ENCODE data around the gene POLN. TPM values are rescaled to one million over a fixed set of nuclear protein-coding genes. Genes with fewer than 3 reads are reported as not detected.

The POLN gene
- total RNA-seq, 3 donors from 2014 or later (not counting 1 experiment from before 2014, with no cell fraction given) = 2.6 to 6.9 (median 3.3) TPM

DNA sequence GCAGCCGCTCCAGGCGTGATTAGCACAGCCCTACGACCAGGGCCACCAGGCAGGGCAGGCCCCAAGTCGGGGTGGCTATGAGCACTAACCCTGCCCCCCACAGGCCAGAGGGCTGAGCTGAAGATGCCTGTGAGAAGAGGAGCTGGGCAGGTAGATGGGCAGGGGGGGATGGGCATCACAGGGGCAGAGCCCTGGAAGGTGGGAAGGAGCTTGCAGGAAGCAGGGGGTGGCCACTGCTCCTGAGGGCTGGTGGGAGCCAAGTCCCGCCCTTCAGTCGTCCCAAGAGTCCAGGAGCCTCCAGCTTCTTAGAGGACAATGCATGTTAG is 27.2 kb upstream of the POLN start:
- H3K4me1 Mint-ChIP-seq = peaks cover 4 to 18% of the 10 kb centered on the region in 2 donors
- no peak overlapping the region for H3K27ac Mint-ChIP-seq
- Histone ChIP-seq H3K27ac (ENCODE audit: low read length) (no peak overlapping the region), H3K9me3 (ENCODE audit: control insufficient read depth, insufficient read depth, low read length) (no peaks in the 10 kb centered on the region), H3K4me1 (ENCODE audit: control insufficient read depth, insufficient read depth, low read length) (peaks cover 15% of the 10 kb centered on the region), H3K27me3 (ENCODE audit: control insufficient read depth, insufficient read depth, low read length) (no peaks in the 10 kb centered on the region), H3K4me3 (ENCODE audit: low read length) (no peak overlapping the region), H3K36me3 (ENCODE audit: control insufficient read depth, insufficient read depth, low read length) (no peaks in the 10 kb centered on the region)
- H3K9me3 Mint-ChIP-seq = no peaks in the 10 kb centered on the region
- DNase-seq (no peak), ATAC-seq (no peak)
- H3K36me3 Mint-ChIP-seq = no peaks in the 10 kb centered on the region
- 88% methylated on average over 6 of the region's 6 CpGs for WGBS (ENCODE audit: insufficient coverage)
- H3K27me3 Mint-ChIP-seq (ENCODE audit: low read depth in 2 of 2) = no peaks in the 10 kb centered on the region
- H3K4me3 Mint-ChIP-seq = no peak overlapping the region
- intact Hi-C loops (cut with micrococcal nuclease) = no loop called here
- TF ChIP-seq, protein P1, sequence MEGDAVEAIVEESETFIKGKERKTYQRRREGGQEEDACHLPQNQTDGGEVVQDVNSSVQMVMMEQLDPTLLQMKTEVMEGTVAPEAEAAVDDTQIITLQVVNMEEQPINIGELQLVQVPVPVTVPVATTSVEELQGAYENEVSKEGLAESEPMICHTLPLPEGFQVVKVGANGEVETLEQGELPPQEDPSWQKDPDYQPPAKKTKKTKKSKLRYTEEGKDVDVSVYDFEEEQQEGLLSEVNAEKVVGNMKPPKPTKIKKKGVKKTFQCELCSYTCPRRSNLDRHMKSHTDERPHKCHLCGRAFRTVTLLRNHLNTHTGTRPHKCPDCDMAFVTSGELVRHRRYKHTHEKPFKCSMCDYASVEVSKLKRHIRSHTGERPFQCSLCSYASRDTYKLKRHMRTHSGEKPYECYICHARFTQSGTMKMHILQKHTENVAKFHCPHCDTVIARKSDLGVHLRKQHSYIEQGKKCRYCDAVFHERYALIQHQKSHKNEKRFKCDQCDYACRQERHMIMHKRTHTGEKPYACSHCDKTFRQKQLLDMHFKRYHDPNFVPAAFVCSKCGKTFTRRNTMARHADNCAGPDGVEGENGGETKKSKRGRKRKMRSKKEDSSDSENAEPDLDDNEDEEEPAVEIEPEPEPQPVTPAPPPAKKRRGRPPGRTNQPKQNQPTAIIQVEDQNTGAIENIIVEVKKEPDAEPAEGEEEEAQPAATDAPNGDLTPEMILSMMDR (IDR thresholded peaks at IDR 0.05) = no peak

DNA sequence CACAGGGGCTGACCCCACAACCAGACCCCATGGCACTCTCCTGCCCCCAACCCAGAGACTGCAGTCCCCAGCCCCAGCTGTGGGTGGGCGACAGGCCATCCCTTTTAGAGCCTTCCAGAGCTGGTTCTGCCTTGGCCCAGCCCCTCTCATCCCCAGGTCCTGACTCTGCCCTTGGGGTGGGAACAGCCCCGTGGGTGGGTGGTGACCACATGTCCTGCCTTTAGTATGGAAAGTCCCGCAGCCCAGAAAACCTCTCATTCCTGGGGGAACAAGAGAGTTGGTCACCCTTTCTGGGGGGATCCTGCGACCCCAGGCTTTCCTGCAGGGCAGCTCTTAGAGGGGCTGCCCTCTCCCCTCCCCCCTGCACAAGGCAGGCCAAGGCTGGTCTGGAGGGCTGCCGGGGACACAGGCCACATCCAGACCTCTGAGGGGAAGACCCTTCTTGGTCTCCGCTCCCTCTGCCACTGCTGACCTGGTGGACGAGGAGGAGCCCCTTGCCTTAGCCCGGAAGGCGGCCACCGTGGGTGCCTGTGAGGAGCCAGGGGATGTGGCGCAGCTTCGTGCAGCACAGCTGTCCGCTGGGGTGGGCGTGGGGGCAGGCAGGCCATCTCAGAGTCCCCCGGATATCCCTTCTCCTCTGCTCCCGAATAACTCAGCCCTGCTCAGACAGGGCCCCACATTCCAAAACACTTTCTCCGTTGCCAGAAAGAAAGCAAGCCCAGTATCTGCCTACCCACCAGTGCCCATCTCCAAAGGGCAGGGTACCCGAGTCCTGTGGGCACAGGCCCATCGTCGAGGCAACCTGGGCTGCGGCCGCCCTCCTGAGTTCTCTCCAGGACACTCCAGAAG is 26.7 kb upstream of the POLN start:
- intact Hi-C loops (cut with micrococcal nuclease) = no loop called here
- Mint-ChIP-seq H3K27me3 (ENCODE audit: low read depth in 2 of 2) (no peaks in the 10 kb centered on the region), H3K4me1 (peaks cover 4 to 14% of the 10 kb centered on the region in 2 donors), H3K27ac (no peak overlapping the region), H3K36me3 (no peaks in the 10 kb centered on the region), H3K9me3 (no peaks in the 10 kb centered on the region), H3K4me3 (no peak overlapping the region)
- WGBS (ENCODE audit: insufficient coverage) = 91% methylated on average over 22 of the region's 22 CpGs
- ATAC-seq (no peak), DNase-seq (no peak)
- no peaks in the 10 kb centered on the region for H3K9me3 ChIP-seq (ENCODE audit: control insufficient read depth, insufficient read depth, low read length)
- H3K27ac ChIP-seq (ENCODE audit: low read length) = no peak overlapping the region
- H3K4me1 ChIP-seq (ENCODE audit: control insufficient read depth, insufficient read depth, low read length) = peaks cover 15% of the 10 kb centered on the region
- no peaks in the 10 kb centered on the region for H3K27me3 ChIP-seq (ENCODE audit: control insufficient read depth, insufficient read depth, low read length)
- H3K4me3 ChIP-seq (ENCODE audit: low read length) = no peak overlapping the region
- no peaks in the 10 kb centered on the region for H3K36me3 ChIP-seq (ENCODE audit: control insufficient read depth, insufficient read depth, low read length)
- TF ChIP-seq, protein P1 (IDR thresholded peaks at IDR 0.05) = no peak

DNA sequence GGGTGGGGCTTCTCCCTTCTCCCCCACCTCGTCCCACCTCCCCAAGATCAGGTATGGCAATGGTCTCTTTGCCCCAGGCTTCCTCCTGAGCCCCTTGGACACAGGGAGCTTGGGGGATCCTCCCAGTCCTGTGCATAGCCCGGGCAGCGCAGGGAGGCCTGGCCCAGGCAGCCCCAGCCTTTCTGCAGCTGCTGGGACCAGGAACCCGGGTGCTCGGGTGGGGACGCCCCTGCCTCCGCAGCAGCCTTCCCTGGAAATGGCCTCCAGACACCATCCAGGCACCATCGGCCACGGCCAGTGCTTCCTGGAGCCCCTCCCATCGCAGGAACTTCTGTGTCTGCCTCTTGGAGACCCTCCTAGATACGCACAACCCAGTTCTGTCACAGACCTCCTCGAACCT is 25.9 kb upstream of the POLN start:
- ATAC-seq (no peak), DNase-seq (no peak)
- intact Hi-C loops (cut with micrococcal nuclease) = no loop called here
- WGBS (ENCODE audit: insufficient coverage) = 95% methylated on average over 12 of the region's 12 CpGs
- no peaks in the 10 kb centered on the region for H3K36me3 Mint-ChIP-seq
- TF ChIP-seq, protein P1 (IDR thresholded peaks at IDR 0.05) = no peak
- H3K9me3 ChIP-seq (ENCODE audit: control insufficient read depth, insufficient read depth, low read length) = no peaks in the 10 kb centered on the region
- H3K27me3 Mint-ChIP-seq (ENCODE audit: low read depth in 2 of 2) = no peaks in the 10 kb centered on the region
- H3K4me3 ChIP-seq (ENCODE audit: low read length) = no peak overlapping the region
- no peak overlapping the region for H3K27ac ChIP-seq (ENCODE audit: low read length)
- no peak overlapping the region for H3K27ac Mint-ChIP-seq
- H3K4me3 Mint-ChIP-seq = no peak overlapping the region
- no peaks in the 10 kb centered on the region for H3K27me3 ChIP-seq (ENCODE audit: control insufficient read depth, insufficient read depth, low read length)
- no peaks in the 10 kb centered on the region for H3K9me3 Mint-ChIP-seq
- H3K4me1 ChIP-seq (ENCODE audit: control insufficient read depth, insufficient read depth, low read length) = peaks cover 14% of the 10 kb centered on the region
- H3K36me3 ChIP-seq (ENCODE audit: control insufficient read depth, insufficient read depth, low read length) = no peaks in the 10 kb centered on the region
- H3K4me1 Mint-ChIP-seq = peaks cover 0 to 9% of the 10 kb centered on the region in 2 donors

Measured in natural killer cell (primary cell).